OCI-LY7 (cell line): ENCODE measurements around the gene SCN10A. TPM values are rescaled to one million over a fixed set of nuclear protein-coding genes. Genes with fewer than 3 reads are reported as not detected.

ENCODE experiments used
- BruUV-seq: library from RNA; stranded (reverse); fragments of 400-500 nt; replicated peaks from 2 replicates; lab custom pipeline; 2021; lab: Mats Ljungman, UMichigan
- CTCF ChIA-PET: fragments of 300-600 bp; sonication (Branson Sonifier 250); formaldehyde crosslinking; loops from one replicate; lab custom pipeline; 2022; ENCODE audit warnings: antibody characterized with exemption; ENCODE audit not compliant: unreplicated experiment; lab: Charles Lee
- POLR2A ChIA-PET: fragments of 300-600 bp; sonication (Branson Sonifier 250); formaldehyde crosslinking; loops from one replicate; lab custom pipeline; 2022; ENCODE audit warnings: antibody characterized with exemption; lab: Charles Lee
- DNase-seq: peaks from one replicate; pipeline ENCODE4 v3.0.0-alpha.2; 2015; ENCODE audit warnings: low spot score
- H2AFZ ChIP-seq: fragments of 200-600 bp; sonication (generic), shearing (Covaris generic); 2 replicates; pipeline ENCODE4 v1.6.1; 2014; ENCODE audit warnings: mild to moderate bottlenecking, antibody characterized with exemption, low read length, moderate library complexity
- H3K27ac ChIP-seq: fragments of 200-600 bp; sonication (generic); 2 replicates; pipeline ENCODE4 v1.5.1; 2014; ENCODE audit warnings: mixed run types, low read depth, mild to moderate bottlenecking, moderate library complexity, low read length, inconsistent platforms; ENCODE audit not compliant: poor library complexity, severe bottlenecking
- H3K36me3 ChIP-seq: fragments of 200-600 bp; sonication (generic); 2 replicates; pipeline ENCODE4 v1.6.1; 2014; ENCODE audit warnings: mild to moderate bottlenecking, antibody characterized with exemption, low read length, moderate library complexity, mixed read lengths; ENCODE audit not compliant: insufficient read depth
- H3K4me1 ChIP-seq: fragments of 200-600 bp; sonication (generic); 2 replicates; pipeline ENCODE4 v1.5.1; 2014; ENCODE audit warnings: mild to moderate bottlenecking, low read length; ENCODE audit not compliant: insufficient read depth, poor library complexity, severe bottlenecking
- H3K4me2 ChIP-seq: fragments of 200-600 bp; sonication (generic); 2 replicates; pipeline ENCODE4 v1.6.1; 2014; ENCODE audit warnings: mild to moderate bottlenecking, low read length
- H3K4me3 ChIP-seq: fragments of 200-600 bp; sonication (generic); 2 replicates; pipeline ENCODE4 v1.5.1; 2014; ENCODE audit warnings: mild to moderate bottlenecking, low read depth, low read length; ENCODE audit not compliant: poor library complexity, severe bottlenecking
- H3K79me2 ChIP-seq: fragments of 200-600 bp; sonication (generic); 2 replicates; pipeline ENCODE4 v1.6.1; 2016; ENCODE audit warnings: low read depth, mild to moderate bottlenecking, low read length, moderate library complexity, mixed read lengths; ENCODE audit not compliant: insufficient read depth
- H3K9me2 ChIP-seq: fragments of 200-600 bp; sonication (generic); 2 replicates; pipeline ENCODE4 v1.6.1; 2016; ENCODE audit warnings: mild to moderate bottlenecking, low read length, mixed read lengths; ENCODE audit not compliant: insufficient read depth
- H3K9me3 ChIP-seq: fragments of 200-600 bp; sonication (generic); 2 replicates; pipeline ENCODE4 v1.6.1; 2014; ENCODE audit warnings: mild to moderate bottlenecking, mixed run types, low read length, mixed read lengths
- H4K20me1 ChIP-seq: fragments of 200-600 bp; sonication (generic); 2 replicates; pipeline ENCODE4 v1.6.1; 2014; ENCODE audit warnings: mild to moderate bottlenecking, antibody characterized with exemption, low read length, moderate library complexity, mixed read lengths; ENCODE audit not compliant: insufficient read depth
- CTCF ChIP-seq: fragments of 200-600 bp; sonication (generic); conservative IDR thresholded peaks from 2 replicates; pipeline ENCODE4 v1.5.1; 2014; ENCODE audit warnings: mild to moderate bottlenecking, antibody characterized with exemption, low read length, moderate library complexity, mixed read lengths
- EZH2phosphoT487 ChIP-seq: fragments of 200-600 bp; sonication (generic); IDR thresholded peaks from 2 replicates; pipeline ENCODE4 v1.6.1; 2018; ENCODE audit warnings: low read depth, borderline replicate concordance, mild to moderate bottlenecking, mixed run types, antibody characterized with exemption, low read length, moderate library complexity, mixed read lengths
- intact Hi-C: fragments of 100-400 bp; cut with micrococcal nuclease; formaldehyde crosslinking; loops from one replicate; pipeline ENCODE4 v1.10.0; 2022; ENCODE audit not compliant: unreplicated experiment
- total RNA-seq, 2 experiments: library from RNA; depleted of rRNA in 1 of 2; stranded (reverse); fragments of >200 nt in 1 of 2; shearing (Covaris generic) in 1 of 2; gene quantifications; 2 replicates each; pipeline ENCODE4 v1.2.3, GENCODE V29; 2014 to 2022

The SCN10A gene
- total RNA-seq, 2 experiments from 2014 or later, result not detected

DNA sequence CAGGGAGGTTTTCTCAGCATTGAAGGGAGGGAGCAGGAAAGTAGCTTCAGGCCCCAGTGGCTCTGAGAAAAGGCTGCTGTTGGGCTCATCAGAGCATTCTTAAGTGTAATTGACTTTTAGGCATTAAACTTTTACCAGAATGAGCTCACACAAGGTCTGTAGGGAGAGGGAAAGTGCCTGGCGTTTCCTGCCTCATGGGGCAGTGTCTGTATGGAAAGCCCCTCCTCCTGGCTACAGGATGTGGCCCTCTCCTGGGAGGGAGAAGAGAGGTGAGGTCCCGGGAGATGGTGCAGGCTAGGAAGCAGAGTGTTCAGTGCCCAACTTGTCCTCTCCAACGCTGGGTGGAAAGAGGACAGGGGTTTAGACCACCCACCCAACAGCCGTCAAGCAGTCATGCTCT lies 21.3 kb upstream of the SCN10A start:
- intact Hi-C loops, result no loop called here
- POLR2A ChIA-PET, result interaction anchor here (1.0 kb wide), 1 partner anchor 173 kb away, joined by 5 read pairs; no protein-coding TSS in a partner anchor
- TF ChIP-seq CTCF, result no peak
- no peak for TF ChIP-seq EZH2phosphoT487
- Histone ChIP-seq H3K4me2 (no peak overlapping the region), H3K27ac (no peak overlapping the region), H4K20me1 (no peaks in the 10 kb centered on the region), H3K36me3 (no peaks in the 10 kb centered on the region), H3K79me2 (no peaks in the 10 kb centered on the region), H2AFZ (no peak overlapping the region), H3K4me3 (no peak overlapping the region), H3K9me3 (no peaks in the 10 kb centered on the region), H3K4me1 (no peaks in the 10 kb centered on the region), H3K9me2 (no peaks in the 10 kb centered on the region)
- DNase-seq, result no peak
- BruUV-seq, result no TSS peak
- CTCF ChIA-PET, result no interaction called here

- H3K36me3 ChIP-seq, result no peaks in the 10 kb centered on the region
- no peak for DNase-seq
- no peak overlapping the region for H3K27ac ChIP-seq
- H4K20me1 ChIP-seq, result no peaks in the 10 kb centered on the region
- no peak overlapping the region for H2AFZ ChIP-seq
- H3K4me3 ChIP-seq, result no peak overlapping the region
- TF ChIP-seq CTCF, result no peak
- no peak for TF ChIP-seq EZH2phosphoT487
- H3K9me3 ChIP-seq, result no peaks in the 10 kb centered on the region
- CTCF ChIA-PET, result no interaction called here
- BruUV-seq, result no TSS peak
- intact Hi-C loops, result no loop called here
- POLR2A ChIA-PET, result no interaction called here
- H3K4me1 ChIP-seq, result no peaks in the 10 kb centered on the region
- H3K9me2 ChIP-seq, result no peaks in the 10 kb centered on the region
- H3K79me2 ChIP-seq, result no peaks in the 10 kb centered on the region
- H3K4me2 ChIP-seq, result no peak overlapping the region
Measured at GRCh38 chr3:38836561-38836960, 20.5 kb upstream of the SCN10A start.

GRCh38 chr3:38835939-38836338 lies 19.9 kb upstream of the SCN10A start:
- Histone ChIP-seq H3K9me2 (no peaks in the 10 kb centered on the region), H3K4me2 (no peak overlapping the region), H4K20me1 (no peaks in the 10 kb centered on the region), H3K9me3 (no peaks in the 10 kb centered on the region), H3K27ac (no peak overlapping the region), H3K4me1 (no peaks in the 10 kb centered on the region), H3K79me2 (no peaks in the 10 kb centered on the region), H2AFZ (no peak overlapping the region), H3K4me3 (no peak overlapping the region), H3K36me3 (no peaks in the 10 kb centered on the region)
- intact Hi-C loops, result no loop called here
- BruUV-seq, result no TSS peak
- ChIA-PET POLR2A (no interaction called here), CTCF (no interaction called here)
- no peak for TF ChIP-seq EZH2phosphoT487
- no peak for TF ChIP-seq CTCF
- no peak for DNase-seq
